ENCODE measurements around the gene ING1.

ING1 gene

GRCh38 chr13:110772091-110772984 is 58.8 kb downstream of the ING1 start:
- no peak for DNase-seq (ENCODE audit: low read depth)

Data from stimulated activated CD8-positive, alpha-beta memory T cell treated with anti-CD3 and anti-CD28 coated beads, Interleukin-12 subunit alpha, Interleukin-12 subunit beta, amount 100 ng/mL, for 1 hour (primary cell).